ENCODE results near the gene TOGARAM1.

GRCh38 chr14:45003924-45004323 lies 41.9 kb downstream of the TOGARAM1 start:
- no peak for TF ChIP-seq CTCF (conservative IDR thresholded peaks at IDR 0.05 in 1 of 2, IDR thresholded peaks at IDR 0.05 in 1 of 2; ENCODE audit: extremely low read depth in 1 of 2, insufficient read depth in 1 of 2, low read depth in 1 of 2, low read length in 2 of 2)
- TF ChIP-seq EZH2 (IDR thresholded peaks at IDR 0.05; ENCODE audit: borderline replicate concordance, low read length): no peak
